ENCODE measurements around the gene PIGS.
"Not testable (repeated sequence)": the region's sequence is repeated elsewhere in the genome, so short reads cannot be mapped to it uniquely, and the experiment has no call there.

The PIGS gene

DNA sequence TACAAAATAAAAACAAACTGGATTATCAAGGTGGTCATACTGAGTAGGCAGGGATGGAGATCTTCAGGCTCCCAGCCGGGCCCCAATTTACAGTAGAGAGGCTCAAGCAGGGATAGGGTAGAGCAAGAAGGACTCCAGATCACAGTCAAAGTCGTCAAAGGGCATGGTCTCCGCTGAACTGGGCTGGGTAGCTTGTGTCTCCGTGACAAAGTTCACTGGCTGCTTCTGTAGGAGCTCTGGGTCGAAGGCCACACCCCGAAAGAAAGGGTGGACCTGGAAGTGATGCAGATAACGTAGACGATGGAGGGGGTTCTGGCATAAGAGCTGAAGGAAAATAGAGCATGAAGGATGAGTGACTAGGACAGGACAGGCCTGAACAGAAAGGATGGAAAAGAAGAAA, 39.1 kb upstream of the PIGS start:
- no peak for DNase-seq
- no CpG with 5 or more reads among the region's 8 CpGs for WGBS (ENCODE audit: extremely low coverage, insufficient coverage, insufficient read length)
- H3K4me3 ChIP-seq (ENCODE audit: low read depth, low read length) = no peak overlapping the region
- H4K12ac ChIP-seq (ENCODE audit: low read depth, low read length) = no peak overlapping the region
- no peaks in the 10 kb centered on the region for H3K4me1 ChIP-seq (ENCODE audit: control insufficient read depth in 1 of 2, insufficient read depth in 2 of 2, low read length in 2 of 2)
- H3K23ac ChIP-seq (ENCODE audit: low read length) = no peak overlapping the region
- no peaks in the 10 kb centered on the region for H3K79me1 ChIP-seq (ENCODE audit: low read length)
- no peak overlapping the region for H3K14ac ChIP-seq (ENCODE audit: low read length)
- no peak overlapping the region for H2BK12ac ChIP-seq (ENCODE audit: low read length)
- no peaks in the 10 kb centered on the region for H3K27me3 ChIP-seq (ENCODE audit: insufficient read depth, low read length)
- H2BK5ac ChIP-seq (ENCODE audit: low read depth, low read length, poor library complexity) = no peak overlapping the region
- no peak overlapping the region for H4K91ac ChIP-seq (ENCODE audit: low read depth, low read length)
- peaks cover 30 to 45% of the 10 kb centered on the region in 2 experiments for H3K36me3 ChIP-seq (ENCODE audit: control insufficient read depth in 1 of 2, insufficient read depth in 2 of 2, low read length in 2 of 2)
- H2AK5ac ChIP-seq (ENCODE audit: low read length) = no peak overlapping the region
- no peak overlapping the region for H2BK120ac ChIP-seq (ENCODE audit: insufficient read depth, low read length, poor library complexity)
- no peaks in the 10 kb centered on the region for H3K79me2 ChIP-seq (ENCODE audit: control insufficient read depth, insufficient read depth, low read length, poor library complexity)
- H4K8ac ChIP-seq (ENCODE audit: low read depth, low read length) = no peak overlapping the region
- H3K4me2 ChIP-seq (ENCODE audit: low read length) = no peak overlapping the region
- no peak overlapping the region for H2AFZ ChIP-seq (ENCODE audit: insufficient read depth, low read length, poor library complexity)
- no peak overlapping the region for H3K27ac ChIP-seq (ENCODE audit: low read depth, low read length)
- H3K9me3 ChIP-seq (ENCODE audit: insufficient read depth, low read depth, low read length) = no peaks in the 10 kb centered on the region
- H3K4ac ChIP-seq (ENCODE audit: low read depth, low read length) = no peak overlapping the region
- H3K9ac ChIP-seq (ENCODE audit: low read length) = no peak overlapping the region
- no peak overlapping the region for H3K18ac ChIP-seq (ENCODE audit: low read length)

DNA sequence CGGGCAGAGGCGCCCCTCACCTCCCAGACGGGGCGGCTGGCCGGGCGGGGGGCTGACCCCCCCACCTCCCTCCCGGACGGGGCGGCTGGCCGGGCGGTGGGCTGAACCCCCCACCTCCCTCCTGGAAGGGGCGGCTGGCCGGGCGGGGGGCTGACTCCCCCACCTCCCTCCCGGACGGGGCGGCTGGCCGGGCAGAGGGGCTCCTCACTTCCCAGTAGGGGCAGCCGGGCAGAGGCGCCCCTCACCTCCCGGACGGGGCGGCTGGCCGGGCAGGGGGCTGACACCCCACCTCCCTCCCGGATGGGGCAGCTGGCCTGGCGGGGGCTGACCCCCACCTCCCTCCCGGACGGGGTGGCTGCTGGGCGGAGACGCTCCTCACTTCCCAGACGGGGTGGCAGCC, 32.7 kb upstream of the PIGS start:
- H3K27me3 ChIP-seq (ENCODE audit: insufficient read depth, low read length); H3K9me3 ChIP-seq (ENCODE audit: insufficient read depth, low read depth, low read length); H2BK120ac ChIP-seq (ENCODE audit: insufficient read depth, low read length, poor library complexity); DNase-seq; H3K27ac ChIP-seq (ENCODE audit: low read depth, low read length); H3K14ac ChIP-seq (ENCODE audit: low read length); H2AK5ac ChIP-seq (ENCODE audit: low read length); H3K36me3 ChIP-seq (ENCODE audit: control insufficient read depth in 1 of 2, insufficient read depth in 2 of 2, low read length in 2 of 2); H3K79me1 ChIP-seq (ENCODE audit: low read length); H3K18ac ChIP-seq (ENCODE audit: low read length); H3K4me3 ChIP-seq (ENCODE audit: low read depth, low read length); H4K8ac ChIP-seq (ENCODE audit: low read depth, low read length); H3K79me2 ChIP-seq (ENCODE audit: control insufficient read depth, insufficient read depth, low read length, poor library complexity); H4K12ac ChIP-seq (ENCODE audit: low read depth, low read length); H3K4me2 ChIP-seq (ENCODE audit: low read length); H4K91ac ChIP-seq (ENCODE audit: low read depth, low read length); H2BK12ac ChIP-seq (ENCODE audit: low read length); H3K4me1 ChIP-seq (ENCODE audit: control insufficient read depth in 1 of 2, insufficient read depth in 2 of 2, low read length in 2 of 2); H3K9ac ChIP-seq (ENCODE audit: low read length); H2BK5ac ChIP-seq (ENCODE audit: low read depth, low read length, poor library complexity); H2AFZ ChIP-seq (ENCODE audit: insufficient read depth, low read length, poor library complexity); H3K4ac ChIP-seq (ENCODE audit: low read depth, low read length); H3K23ac ChIP-seq (ENCODE audit: low read length): not testable (repeated sequence)
- no CpG with 5 or more reads among the region's 31 CpGs for WGBS (ENCODE audit: extremely low coverage, insufficient coverage, insufficient read length)

DNA sequence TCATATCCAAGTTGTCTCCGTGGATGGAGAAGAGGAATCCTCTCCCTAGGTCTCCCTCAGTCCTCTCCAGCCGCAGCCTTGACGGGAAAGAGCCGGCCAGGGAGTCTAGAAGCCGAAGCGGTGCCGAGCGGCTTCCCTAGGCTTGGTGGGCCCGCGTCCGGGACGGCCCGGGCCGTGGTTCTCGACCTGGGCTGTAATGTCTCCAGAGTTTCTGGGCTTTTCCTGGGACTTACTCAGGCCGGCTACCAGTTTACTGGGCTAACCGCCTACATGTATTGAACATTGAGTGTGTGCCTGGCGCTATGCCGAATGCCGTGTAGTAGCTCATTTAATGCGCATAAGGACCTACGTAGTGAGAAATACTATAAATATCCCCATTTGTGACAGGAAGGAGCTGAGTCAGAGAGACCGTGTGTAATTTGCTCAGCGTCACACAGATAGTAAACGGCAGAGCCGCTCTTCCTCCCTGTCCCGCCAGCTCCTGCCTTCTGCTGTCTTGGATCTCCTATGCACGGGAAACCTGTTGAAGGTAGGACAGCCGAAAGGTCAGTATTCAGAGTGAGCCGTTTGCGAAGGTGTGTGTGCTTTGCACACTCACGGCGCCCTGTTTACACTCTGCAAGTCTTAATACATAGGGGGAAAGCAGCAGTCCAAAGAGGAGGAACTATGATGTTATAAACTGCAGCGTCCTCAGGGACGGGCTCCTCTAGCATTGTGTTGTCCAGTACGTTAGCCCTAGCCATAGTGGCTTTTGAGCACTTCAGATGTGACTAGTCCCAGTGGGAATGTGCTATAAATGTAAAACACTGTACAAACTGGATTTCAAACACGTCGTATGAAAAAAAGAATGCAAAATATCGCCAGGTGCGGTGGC, 28.2 kb upstream of the PIGS start:
- peak overlapping the region; percentile 61 for H2AFZ ChIP-seq (ENCODE audit: insufficient read depth, low read length, poor library complexity)
- H3K79me2 ChIP-seq (ENCODE audit: control insufficient read depth, insufficient read depth, low read length, poor library complexity) = peaks cover 5% of the 10 kb centered on the region
- H3K4me2 ChIP-seq (ENCODE audit: low read length) = peak overlapping the region; percentile 63
- H4K12ac ChIP-seq (ENCODE audit: low read depth, low read length) = peak overlapping the region; percentile 15
- no peaks in the 10 kb centered on the region for H3K9me3 ChIP-seq (ENCODE audit: insufficient read depth, low read depth, low read length)
- H3K36me3 ChIP-seq (ENCODE audit: control insufficient read depth in 1 of 2, insufficient read depth in 2 of 2, low read length in 2 of 2) = peaks cover 0 to 4% of the 10 kb centered on the region in 2 experiments
- no peak overlapping the region for H2BK120ac ChIP-seq (ENCODE audit: insufficient read depth, low read length, poor library complexity)
- H3K4me3 ChIP-seq (ENCODE audit: low read depth, low read length) = peak overlapping the region; percentile 69
- H2AK5ac ChIP-seq (ENCODE audit: low read length) = no peak overlapping the region
- H3K4ac ChIP-seq (ENCODE audit: low read depth, low read length) = no peak overlapping the region
- WGBS (ENCODE audit: extremely low coverage, insufficient coverage, insufficient read length) = no CpG with 5 or more reads among the region's 40 CpGs
- H4K91ac ChIP-seq (ENCODE audit: low read depth, low read length) = peak overlapping the region; percentile 4
- H2BK5ac ChIP-seq (ENCODE audit: low read depth, low read length, poor library complexity) = peak overlapping the region; percentile 2
- H3K27me3 ChIP-seq (ENCODE audit: insufficient read depth, low read length) = no peaks in the 10 kb centered on the region
- no peak overlapping the region for H3K18ac ChIP-seq (ENCODE audit: low read length)
- peak; percentile 72 to 92 for DNase-seq
- peak overlapping the region; percentile 51 for H3K27ac ChIP-seq (ENCODE audit: low read depth, low read length)
- peaks cover 0 to 12% of the 10 kb centered on the region in 2 experiments for H3K4me1 ChIP-seq (ENCODE audit: control insufficient read depth in 1 of 2, insufficient read depth in 2 of 2, low read length in 2 of 2)
- H3K14ac ChIP-seq (ENCODE audit: low read length) = peak overlapping the region; percentile 15
- no peak overlapping the region for H2BK12ac ChIP-seq (ENCODE audit: low read length)
- peak overlapping the region; percentile 40 for H4K8ac ChIP-seq (ENCODE audit: low read depth, low read length)
- H3K23ac ChIP-seq (ENCODE audit: low read length) = no peak overlapping the region
- H3K79me1 ChIP-seq (ENCODE audit: low read length) = peaks cover 6% of the 10 kb centered on the region
- peak overlapping the region; percentile 42 for H3K9ac ChIP-seq (ENCODE audit: low read length)

DNA sequence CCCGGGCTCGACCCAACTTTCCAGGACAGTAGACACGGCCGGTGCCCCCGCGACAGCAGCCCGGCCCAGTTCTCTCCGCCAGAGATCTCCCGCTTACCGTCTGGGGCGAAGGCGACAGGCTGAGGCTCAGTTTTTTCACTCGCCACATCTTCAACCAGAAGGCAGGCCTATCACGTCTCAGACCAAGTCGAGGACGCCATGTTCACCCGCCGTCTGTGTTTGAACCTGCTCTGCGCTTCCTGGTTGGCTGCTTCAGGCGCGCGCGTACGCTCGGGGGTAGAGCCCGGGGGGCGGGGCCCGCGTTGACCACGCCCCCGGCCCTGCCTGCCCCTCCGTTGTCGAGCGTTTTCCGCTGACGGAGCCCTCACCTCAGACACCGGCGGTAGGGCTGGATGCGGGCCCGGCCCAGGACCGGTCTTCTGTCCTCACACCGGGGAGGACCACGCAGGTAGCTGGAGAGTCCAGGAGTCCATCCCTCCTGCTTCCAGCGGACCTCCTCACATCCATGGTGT, 27.5 kb upstream of the PIGS start, which contains the start of gene SPAG5:
SPAG5 (minus strand) TSS at position 227 of the 512 bp plus-strand sequence; CDS start at position 148, 79 bp downstream.
- Histone ChIP-seq H3K27ac (ENCODE audit: low read depth, low read length) (peak within 1 kb of the TSS; percentile 51), H2BK12ac (ENCODE audit: low read length) (no peak within 1 kb of the TSS), H3K4me3 (ENCODE audit: low read depth, low read length) (peak within 1 kb of the TSS; percentile 77), H2BK120ac (ENCODE audit: insufficient read depth, low read length, poor library complexity) (peak within 1 kb of the TSS; percentile 49), H3K27me3 (ENCODE audit: insufficient read depth, low read length) (no peaks in the 10 kb centered on the region), H2AFZ (ENCODE audit: insufficient read depth, low read length, poor library complexity) (peak within 1 kb of the TSS; percentile 90), H3K18ac (ENCODE audit: low read length) (peak within 1 kb of the TSS; percentile 58), H4K12ac (ENCODE audit: low read depth, low read length) (peak within 1 kb of the TSS; percentile 71), H3K9ac (ENCODE audit: low read length) (peak within 1 kb of the TSS; percentile 66), H2BK5ac (ENCODE audit: low read depth, low read length, poor library complexity) (peak within 1 kb of the TSS; percentile 13), H3K4me1 (ENCODE audit: control insufficient read depth in 1 of 2, insufficient read depth in 2 of 2, low read length in 2 of 2) (peaks cover 0 to 12% of the 10 kb centered on the region in 2 experiments), H3K9me3 (ENCODE audit: insufficient read depth, low read depth, low read length) (no peaks in the 10 kb centered on the region), H3K4ac (ENCODE audit: low read depth, low read length) (peak within 1 kb of the TSS; percentile 47), H3K79me1 (ENCODE audit: low read length) (peaks cover 6% of the 10 kb centered on the region), H3K36me3 (ENCODE audit: control insufficient read depth in 1 of 2, insufficient read depth in 2 of 2, low read length in 2 of 2) (peaks cover 0 to 4% of the 10 kb centered on the region in 2 experiments), H3K14ac (ENCODE audit: low read length) (peak within 1 kb of the TSS; percentile 47), H4K91ac (ENCODE audit: low read depth, low read length) (peak within 1 kb of the TSS; percentile 65), H3K79me2 (ENCODE audit: control insufficient read depth, insufficient read depth, low read length, poor library complexity) (peaks cover 5% of the 10 kb centered on the region), H3K4me2 (ENCODE audit: low read length) (peak within 1 kb of the TSS; percentile 63), H3K23ac (ENCODE audit: low read length) (no peak within 1 kb of the TSS), H4K8ac (ENCODE audit: low read depth, low read length) (peak within 1 kb of the TSS; percentile 63), H2AK5ac (ENCODE audit: low read length) (no peak within 1 kb of the TSS)
- WGBS (ENCODE audit: extremely low coverage, insufficient coverage, insufficient read length) = no CpG with 5 or more reads among the region's 44 CpGs
- peak; percentile 93 to 95 for DNase-seq
